ENCODE measurements around the gene CXCR5.

Gene CXCR5

GRCh38 chr11:118938491-118939403 lies 55.1 kb downstream of the CXCR5 start:
- TF ChIP-seq, protein P1, sequence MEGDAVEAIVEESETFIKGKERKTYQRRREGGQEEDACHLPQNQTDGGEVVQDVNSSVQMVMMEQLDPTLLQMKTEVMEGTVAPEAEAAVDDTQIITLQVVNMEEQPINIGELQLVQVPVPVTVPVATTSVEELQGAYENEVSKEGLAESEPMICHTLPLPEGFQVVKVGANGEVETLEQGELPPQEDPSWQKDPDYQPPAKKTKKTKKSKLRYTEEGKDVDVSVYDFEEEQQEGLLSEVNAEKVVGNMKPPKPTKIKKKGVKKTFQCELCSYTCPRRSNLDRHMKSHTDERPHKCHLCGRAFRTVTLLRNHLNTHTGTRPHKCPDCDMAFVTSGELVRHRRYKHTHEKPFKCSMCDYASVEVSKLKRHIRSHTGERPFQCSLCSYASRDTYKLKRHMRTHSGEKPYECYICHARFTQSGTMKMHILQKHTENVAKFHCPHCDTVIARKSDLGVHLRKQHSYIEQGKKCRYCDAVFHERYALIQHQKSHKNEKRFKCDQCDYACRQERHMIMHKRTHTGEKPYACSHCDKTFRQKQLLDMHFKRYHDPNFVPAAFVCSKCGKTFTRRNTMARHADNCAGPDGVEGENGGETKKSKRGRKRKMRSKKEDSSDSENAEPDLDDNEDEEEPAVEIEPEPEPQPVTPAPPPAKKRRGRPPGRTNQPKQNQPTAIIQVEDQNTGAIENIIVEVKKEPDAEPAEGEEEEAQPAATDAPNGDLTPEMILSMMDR (IDR thresholded peaks at IDR 0.05; ENCODE audit: insufficient read depth, low read depth, low read length, missing control alignments) = no peak
- H3K4me3 ChIP-seq (ENCODE audit: low read length) = no peak overlapping the region
- DNase-seq (ENCODE audit: low read depth) = peak; percentile 93

- no peak overlapping the region for H3K4me3 ChIP-seq (ENCODE audit: low read length)
- TF ChIP-seq, protein P1 (IDR thresholded peaks at IDR 0.05; ENCODE audit: insufficient read depth, low read depth, low read length, missing control alignments) = no peak
- DNase-seq (ENCODE audit: low read depth) = no peak
Measured at GRCh38 chr11:118939404-118939915, 55.8 kb downstream of the CXCR5 start.

DNA sequence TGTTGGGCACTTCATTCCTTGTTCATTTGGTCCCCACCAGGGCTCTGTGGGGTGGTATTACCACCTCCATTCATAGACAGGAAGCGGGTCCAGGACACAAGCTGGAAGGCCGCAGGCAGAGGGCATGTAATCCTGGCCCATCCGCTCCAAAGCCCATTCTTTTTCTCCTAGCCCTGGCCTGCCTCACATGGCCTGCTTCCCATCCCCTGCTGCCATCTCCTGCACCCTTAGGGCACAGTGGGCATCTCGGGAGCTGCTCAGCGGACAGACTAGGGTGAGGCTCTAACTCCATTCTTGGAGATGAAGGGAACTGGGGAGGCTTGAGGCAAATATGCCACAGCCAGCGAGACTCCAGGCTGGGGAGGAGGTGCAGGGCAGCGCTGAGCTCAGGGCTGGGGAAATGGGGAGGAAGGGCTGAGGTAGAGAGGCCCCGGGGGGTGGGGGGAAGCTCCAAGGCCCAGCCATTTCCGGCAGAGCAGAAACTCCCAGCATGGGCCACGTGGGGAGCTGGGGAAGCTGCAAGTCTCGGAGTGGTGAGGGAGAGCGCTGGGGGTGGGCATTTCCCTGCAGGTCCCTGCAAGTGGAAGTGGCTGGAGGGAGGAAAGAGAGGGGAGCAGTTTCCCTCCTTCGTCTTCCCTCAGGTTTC lies 56.4 kb downstream of the CXCR5 start:
- no peak for DNase-seq (ENCODE audit: low read depth)
- TF ChIP-seq, protein P1 (IDR thresholded peaks at IDR 0.05; ENCODE audit: insufficient read depth, low read depth, low read length, missing control alignments) = no peak
- no peak overlapping the region for H3K4me3 ChIP-seq (ENCODE audit: low read length)

GRCh38 chr11:118947091-118947490 lies 63.4 kb downstream of the CXCR5 start:
- DNase-seq (ENCODE audit: low read depth) = no peak
- TF ChIP-seq, protein P1 (IDR thresholded peaks at IDR 0.05; ENCODE audit: insufficient read depth, low read depth, low read length, missing control alignments) = no peak
- H3K4me3 ChIP-seq (ENCODE audit: low read length) = no peak overlapping the region

All from epithelial cell of esophagus (primary cell).